H1 (cell line): ENCODE measurements around the gene BRD7. TPM values are rescaled to one million over a fixed set of nuclear protein-coding genes. Genes with fewer than 3 reads are reported as not detected.

Experiments
- ASH2L ChIP-seq: fragments of 200-600, 300-600 bp; sonication (generic); IDR thresholded peaks from one replicate; pipeline ENCODE4 v1.7.1; 2017; ENCODE audit warnings: low read length
- CREB1 ChIP-seq: IDR thresholded peaks from 2 replicates; pipeline ENCODE4 v1.6.1; 2012; ENCODE audit warnings: inconsistent platforms
- FOSL1 ChIP-seq: IDR thresholded peaks from 2 replicates; pipeline ENCODE4 v1.6.1; 2011; ENCODE audit warnings: mild to moderate bottlenecking, low read depth, low read length, moderate library complexity; ENCODE audit not compliant: insufficient read depth
- HDAC2 ChIP-seq, 2 experiments: fragments of 300-600 bp in 1 of 2; sonication (generic) in 1 of 2; IDR thresholded peaks; 2 replicates each; pipeline ENCODE4 v1.6.1; 2011 to 2012; ENCODE audit warnings: low read depth in 2 of 2, low read length in 2 of 2, mild to moderate bottlenecking in 2 of 2, moderate library complexity in 2 of 2, borderline replicate concordance in 1 of 2, inconsistent platforms in 1 of 2
- JUND ChIP-seq: IDR thresholded peaks from 2 replicates; pipeline ENCODE4 v1.6.1; 2011; ENCODE audit warnings: mild to moderate bottlenecking, improper control_type of control experiment, low read length
- YY1 ChIP-seq: IDR thresholded peaks from 2 replicates; pipeline ENCODE4 v1.6.1; 2011; ENCODE audit warnings: low read depth, mild to moderate bottlenecking, low read length
- polyA plus RNA-seq, 7 experiments: library from polyadenylated mRNA; depleted of rRNA in 3 of 7; stranded (reverse) in 5 of 7; unstranded in 2 of 7; fragments of >200 nt in 5 of 7; fragments of 200-250 nt in 2 of 7; gene quantifications; 1 replicate in 5 of 7; 2 replicates in 1 of 7; 4 replicates in 1 of 7; pipeline versions ENCODE4 v1.2.1 to v1.2.3, GENCODE V29; 2011 to 2013; ENCODE audit warnings: missing spikeins in 2 of 7, mixed read lengths in 2 of 7
- total RNA-seq: library from RNA; stranded (reverse); fragmentation: NEBNext Ultra II Directional; extraction: Animal tissue kit (Norgen Biotek cat#: 25700); gene quantifications from 2 replicates; pipeline ENCODE4 v1.2.1, GENCODE V29; 2021
- TF ChIP-seq, protein P1 (sequence below): fragments of 300-600 bp; sonication (generic); IDR thresholded peaks from 2 replicates; pipeline ENCODE4 v1.7.1; 2012; ENCODE audit warnings: low read length, moderate library complexity, mild to moderate bottlenecking, inconsistent platforms; ENCODE audit not compliant: insufficient replicate concordance

BRD7 gene
- total and polyA plus RNA-seq, 2 of the 8 experiments (the other 6 are each of a cell fraction or from before 2014, with no cell fraction given): 42.5 to 120 TPM

DNA sequence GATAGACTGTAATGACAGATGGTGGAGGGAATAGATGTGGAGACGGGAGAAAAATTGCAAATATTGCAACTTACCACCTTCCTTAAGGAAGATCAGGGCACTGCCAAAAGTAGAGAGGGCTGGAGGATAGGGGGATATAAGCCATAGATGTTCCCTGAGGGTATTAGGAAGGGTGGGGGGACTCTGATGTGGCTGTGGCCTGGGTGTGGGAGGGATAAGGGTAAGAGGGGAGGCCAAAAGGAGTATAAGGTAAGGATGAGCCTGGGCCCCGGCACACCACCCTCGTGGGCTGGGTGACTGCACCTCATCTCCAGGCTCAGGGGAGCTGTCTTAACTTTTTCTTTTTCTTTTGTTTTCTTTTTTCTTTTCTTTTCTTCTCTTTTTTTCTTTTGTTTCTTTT lies 30.6 kb upstream of the BRD7 start (continued):
- TF ChIP-seq, protein P1, sequence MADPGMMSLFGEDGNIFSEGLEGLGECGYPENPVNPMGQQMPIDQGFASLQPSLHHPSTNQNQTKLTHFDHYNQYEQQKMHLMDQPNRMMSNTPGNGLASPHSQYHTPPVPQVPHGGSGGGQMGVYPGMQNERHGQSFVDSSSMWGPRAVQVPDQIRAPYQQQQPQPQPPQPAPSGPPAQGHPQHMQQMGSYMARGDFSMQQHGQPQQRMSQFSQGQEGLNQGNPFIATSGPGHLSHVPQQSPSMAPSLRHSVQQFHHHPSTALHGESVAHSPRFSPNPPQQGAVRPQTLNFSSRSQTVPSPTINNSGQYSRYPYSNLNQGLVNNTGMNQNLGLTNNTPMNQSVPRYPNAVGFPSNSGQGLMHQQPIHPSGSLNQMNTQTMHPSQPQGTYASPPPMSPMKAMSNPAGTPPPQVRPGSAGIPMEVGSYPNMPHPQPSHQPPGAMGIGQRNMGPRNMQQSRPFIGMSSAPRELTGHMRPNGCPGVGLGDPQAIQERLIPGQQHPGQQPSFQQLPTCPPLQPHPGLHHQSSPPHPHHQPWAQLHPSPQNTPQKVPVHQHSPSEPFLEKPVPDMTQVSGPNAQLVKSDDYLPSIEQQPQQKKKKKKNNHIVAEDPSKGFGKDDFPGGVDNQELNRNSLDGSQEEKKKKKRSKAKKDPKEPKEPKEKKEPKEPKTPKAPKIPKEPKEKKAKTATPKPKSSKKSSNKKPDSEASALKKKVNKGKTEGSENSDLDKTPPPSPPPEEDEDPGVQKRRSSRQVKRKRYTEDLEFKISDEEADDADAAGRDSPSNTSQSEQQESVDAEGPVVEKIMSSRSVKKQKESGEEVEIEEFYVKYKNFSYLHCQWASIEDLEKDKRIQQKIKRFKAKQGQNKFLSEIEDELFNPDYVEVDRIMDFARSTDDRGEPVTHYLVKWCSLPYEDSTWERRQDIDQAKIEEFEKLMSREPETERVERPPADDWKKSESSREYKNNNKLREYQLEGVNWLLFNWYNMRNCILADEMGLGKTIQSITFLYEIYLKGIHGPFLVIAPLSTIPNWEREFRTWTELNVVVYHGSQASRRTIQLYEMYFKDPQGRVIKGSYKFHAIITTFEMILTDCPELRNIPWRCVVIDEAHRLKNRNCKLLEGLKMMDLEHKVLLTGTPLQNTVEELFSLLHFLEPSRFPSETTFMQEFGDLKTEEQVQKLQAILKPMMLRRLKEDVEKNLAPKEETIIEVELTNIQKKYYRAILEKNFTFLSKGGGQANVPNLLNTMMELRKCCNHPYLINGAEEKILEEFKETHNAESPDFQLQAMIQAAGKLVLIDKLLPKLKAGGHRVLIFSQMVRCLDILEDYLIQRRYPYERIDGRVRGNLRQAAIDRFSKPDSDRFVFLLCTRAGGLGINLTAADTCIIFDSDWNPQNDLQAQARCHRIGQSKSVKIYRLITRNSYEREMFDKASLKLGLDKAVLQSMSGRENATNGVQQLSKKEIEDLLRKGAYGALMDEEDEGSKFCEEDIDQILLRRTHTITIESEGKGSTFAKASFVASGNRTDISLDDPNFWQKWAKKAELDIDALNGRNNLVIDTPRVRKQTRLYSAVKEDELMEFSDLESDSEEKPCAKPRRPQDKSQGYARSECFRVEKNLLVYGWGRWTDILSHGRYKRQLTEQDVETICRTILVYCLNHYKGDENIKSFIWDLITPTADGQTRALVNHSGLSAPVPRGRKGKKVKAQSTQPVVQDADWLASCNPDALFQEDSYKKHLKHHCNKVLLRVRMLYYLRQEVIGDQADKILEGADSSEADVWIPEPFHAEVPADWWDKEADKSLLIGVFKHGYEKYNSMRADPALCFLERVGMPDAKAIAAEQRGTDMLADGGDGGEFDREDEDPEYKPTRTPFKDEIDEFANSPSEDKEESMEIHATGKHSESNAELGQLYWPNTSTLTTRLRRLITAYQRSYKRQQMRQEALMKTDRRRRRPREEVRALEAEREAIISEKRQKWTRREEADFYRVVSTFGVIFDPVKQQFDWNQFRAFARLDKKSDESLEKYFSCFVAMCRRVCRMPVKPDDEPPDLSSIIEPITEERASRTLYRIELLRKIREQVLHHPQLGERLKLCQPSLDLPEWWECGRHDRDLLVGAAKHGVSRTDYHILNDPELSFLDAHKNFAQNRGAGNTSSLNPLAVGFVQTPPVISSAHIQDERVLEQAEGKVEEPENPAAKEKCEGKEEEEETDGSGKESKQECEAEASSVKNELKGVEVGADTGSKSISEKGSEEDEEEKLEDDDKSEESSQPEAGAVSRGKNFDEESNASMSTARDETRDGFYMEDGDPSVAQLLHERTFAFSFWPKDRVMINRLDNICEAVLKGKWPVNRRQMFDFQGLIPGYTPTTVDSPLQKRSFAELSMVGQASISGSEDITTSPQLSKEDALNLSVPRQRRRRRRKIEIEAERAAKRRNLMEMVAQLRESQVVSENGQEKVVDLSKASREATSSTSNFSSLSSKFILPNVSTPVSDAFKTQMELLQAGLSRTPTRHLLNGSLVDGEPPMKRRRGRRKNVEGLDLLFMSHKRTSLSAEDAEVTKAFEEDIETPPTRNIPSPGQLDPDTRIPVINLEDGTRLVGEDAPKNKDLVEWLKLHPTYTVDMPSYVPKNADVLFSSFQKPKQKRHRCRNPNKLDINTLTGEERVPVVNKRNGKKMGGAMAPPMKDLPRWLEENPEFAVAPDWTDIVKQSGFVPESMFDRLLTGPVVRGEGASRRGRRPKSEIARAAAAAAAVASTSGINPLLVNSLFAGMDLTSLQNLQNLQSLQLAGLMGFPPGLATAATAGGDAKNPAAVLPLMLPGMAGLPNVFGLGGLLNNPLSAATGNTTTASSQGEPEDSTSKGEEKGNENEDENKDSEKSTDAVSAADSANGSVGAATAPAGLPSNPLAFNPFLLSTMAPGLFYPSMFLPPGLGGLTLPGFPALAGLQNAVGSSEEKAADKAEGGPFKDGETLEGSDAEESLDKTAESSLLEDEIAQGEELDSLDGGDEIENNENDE: no peak
- TF ChIP-seq JUND (no peak), ASH2L (no peak), FOSL1 (no peak), HDAC2 (IDR thresholded peaks at IDR 0.05; ENCODE audit: borderline replicate concordance in 1 of 2, low read depth in 2 of 2, low read length in 2 of 2) (no peak), CREB1 (no peak), YY1 (no peak)
